ENCODE results near the gene BCLAF1. TPM values are rescaled to one million over a fixed set of nuclear protein-coding genes. Genes with fewer than 3 reads are reported as not detected.

The BCLAF1 gene
- polyA plus RNA-seq, 1 donor from 2014 or later = 151 TPM

DNA sequence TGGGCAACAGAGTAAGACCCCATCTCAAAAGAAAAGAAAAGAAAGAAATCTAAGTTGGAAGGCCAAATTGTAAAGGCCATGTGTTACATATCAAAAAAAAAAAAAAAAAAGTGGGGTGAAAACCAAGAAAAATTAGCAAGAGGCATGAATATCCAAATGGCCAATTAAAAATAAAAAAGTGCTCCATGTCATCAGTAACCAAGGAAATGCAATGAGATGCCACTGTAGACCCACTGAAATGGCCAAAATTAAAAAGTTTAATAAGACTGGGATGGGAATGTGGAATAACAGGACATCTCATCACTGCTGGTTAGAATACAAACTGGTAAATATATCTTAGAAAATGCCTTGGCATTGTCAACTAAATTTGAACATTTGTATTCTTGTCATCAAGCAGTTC, 30.1 kb upstream of the BCLAF1 start:
- TF ChIP-seq, protein P1, sequence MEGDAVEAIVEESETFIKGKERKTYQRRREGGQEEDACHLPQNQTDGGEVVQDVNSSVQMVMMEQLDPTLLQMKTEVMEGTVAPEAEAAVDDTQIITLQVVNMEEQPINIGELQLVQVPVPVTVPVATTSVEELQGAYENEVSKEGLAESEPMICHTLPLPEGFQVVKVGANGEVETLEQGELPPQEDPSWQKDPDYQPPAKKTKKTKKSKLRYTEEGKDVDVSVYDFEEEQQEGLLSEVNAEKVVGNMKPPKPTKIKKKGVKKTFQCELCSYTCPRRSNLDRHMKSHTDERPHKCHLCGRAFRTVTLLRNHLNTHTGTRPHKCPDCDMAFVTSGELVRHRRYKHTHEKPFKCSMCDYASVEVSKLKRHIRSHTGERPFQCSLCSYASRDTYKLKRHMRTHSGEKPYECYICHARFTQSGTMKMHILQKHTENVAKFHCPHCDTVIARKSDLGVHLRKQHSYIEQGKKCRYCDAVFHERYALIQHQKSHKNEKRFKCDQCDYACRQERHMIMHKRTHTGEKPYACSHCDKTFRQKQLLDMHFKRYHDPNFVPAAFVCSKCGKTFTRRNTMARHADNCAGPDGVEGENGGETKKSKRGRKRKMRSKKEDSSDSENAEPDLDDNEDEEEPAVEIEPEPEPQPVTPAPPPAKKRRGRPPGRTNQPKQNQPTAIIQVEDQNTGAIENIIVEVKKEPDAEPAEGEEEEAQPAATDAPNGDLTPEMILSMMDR (IDR thresholded peaks at IDR 0.05; ENCODE audit: poor library complexity, severe bottlenecking) = no peak
- TF ChIP-seq EP300 (conservative IDR thresholded peaks at IDR 0.05; ENCODE audit: poor library complexity, severe bottlenecking) (no peak), TAF1 (IDR thresholded peaks at IDR 0.05; ENCODE audit: low read depth) (no peak), MXI1 (conservative IDR thresholded peaks at IDR 0.05; ENCODE audit: poor library complexity, severe bottlenecking) (no peak), EZH2 (IDR thresholded peaks at IDR 0.05; ENCODE audit: borderline replicate concordance, insufficient read depth, low read length, poor library complexity, severe bottlenecking) (no peak), POLR2AphosphoS5 (IDR thresholded peaks at IDR 0.05) (no peak), SMC3 (conservative IDR thresholded peaks at IDR 0.05; ENCODE audit: poor library complexity) (no peak)
- TF ChIP-seq, protein P2, sequence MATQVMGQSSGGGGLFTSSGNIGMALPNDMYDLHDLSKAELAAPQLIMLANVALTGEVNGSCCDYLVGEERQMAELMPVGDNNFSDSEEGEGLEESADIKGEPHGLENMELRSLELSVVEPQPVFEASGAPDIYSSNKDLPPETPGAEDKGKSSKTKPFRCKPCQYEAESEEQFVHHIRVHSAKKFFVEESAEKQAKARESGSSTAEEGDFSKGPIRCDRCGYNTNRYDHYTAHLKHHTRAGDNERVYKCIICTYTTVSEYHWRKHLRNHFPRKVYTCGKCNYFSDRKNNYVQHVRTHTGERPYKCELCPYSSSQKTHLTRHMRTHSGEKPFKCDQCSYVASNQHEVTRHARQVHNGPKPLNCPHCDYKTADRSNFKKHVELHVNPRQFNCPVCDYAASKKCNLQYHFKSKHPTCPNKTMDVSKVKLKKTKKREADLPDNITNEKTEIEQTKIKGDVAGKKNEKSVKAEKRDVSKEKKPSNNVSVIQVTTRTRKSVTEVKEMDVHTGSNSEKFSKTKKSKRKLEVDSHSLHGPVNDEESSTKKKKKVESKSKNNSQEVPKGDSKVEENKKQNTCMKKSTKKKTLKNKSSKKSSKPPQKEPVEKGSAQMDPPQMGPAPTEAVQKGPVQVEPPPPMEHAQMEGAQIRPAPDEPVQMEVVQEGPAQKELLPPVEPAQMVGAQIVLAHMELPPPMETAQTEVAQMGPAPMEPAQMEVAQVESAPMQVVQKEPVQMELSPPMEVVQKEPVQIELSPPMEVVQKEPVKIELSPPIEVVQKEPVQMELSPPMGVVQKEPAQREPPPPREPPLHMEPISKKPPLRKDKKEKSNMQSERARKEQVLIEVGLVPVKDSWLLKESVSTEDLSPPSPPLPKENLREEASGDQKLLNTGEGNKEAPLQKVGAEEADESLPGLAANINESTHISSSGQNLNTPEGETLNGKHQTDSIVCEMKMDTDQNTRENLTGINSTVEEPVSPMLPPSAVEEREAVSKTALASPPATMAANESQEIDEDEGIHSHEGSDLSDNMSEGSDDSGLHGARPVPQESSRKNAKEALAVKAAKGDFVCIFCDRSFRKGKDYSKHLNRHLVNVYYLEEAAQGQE (IDR thresholded peaks at IDR 0.05; ENCODE audit: borderline replicate concordance) = no peak
- Histone ChIP-seq H3K9me2 (ENCODE audit: insufficient read depth, low read length) (no peaks in the 10 kb centered on the region), H3K9me3 (ENCODE audit: low read length) (no peaks in the 10 kb centered on the region), H2AFZ (ENCODE audit: low read depth, low read length) (no peak overlapping the region), H3K4me3 (ENCODE audit: low read length) (no peak overlapping the region), H3K79me2 (replicated peaks; ENCODE audit: insufficient read depth, low read length) (no peaks in the 10 kb centered on the region), H3K27me3 (ENCODE audit: insufficient read depth, low read depth, low read length) (no peaks in the 10 kb centered on the region), H4K20me1 (ENCODE audit: insufficient read depth) (no peaks in the 10 kb centered on the region), H3K4me2 (ENCODE audit: low read length) (no peak overlapping the region), H3K9ac (ENCODE audit: low read length) (no peak overlapping the region), H3F3A (ENCODE audit: insufficient read depth, low read length, poor library complexity, severe bottlenecking) (peaks cover 5% of the 10 kb centered on the region), H3K36me3 (ENCODE audit: insufficient read depth, low read length) (no peaks in the 10 kb centered on the region), H3K27ac (ENCODE audit: low read length) (no peak overlapping the region)

DNA sequence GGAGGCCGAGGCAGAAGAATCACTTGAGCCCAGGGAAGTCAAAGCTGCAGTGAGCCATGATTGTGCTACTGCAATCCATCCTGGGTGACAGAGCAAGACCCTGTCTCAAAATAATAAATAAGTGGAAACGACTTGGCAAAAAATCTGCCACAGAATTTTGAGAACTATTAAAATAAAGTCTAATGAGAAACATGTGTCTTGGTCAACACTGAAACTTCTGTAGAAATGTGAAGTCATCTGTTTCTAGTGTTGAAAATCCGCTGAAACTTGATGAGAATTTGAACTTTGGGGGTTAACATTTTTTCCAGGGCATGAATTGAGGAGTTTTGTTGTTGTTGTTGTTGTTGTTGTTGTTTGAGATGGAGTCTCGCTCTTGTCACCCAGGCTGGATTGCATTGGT, 29.0 kb upstream of the BCLAF1 start:
- no peaks in the 10 kb centered on the region for H3K27me3 ChIP-seq (ENCODE audit: insufficient read depth, low read depth, low read length)
- no peaks in the 10 kb centered on the region for H4K20me1 ChIP-seq (ENCODE audit: insufficient read depth)
- H2AFZ ChIP-seq (ENCODE audit: low read depth, low read length) = no peak overlapping the region
- TF ChIP-seq SMC3 (conservative IDR thresholded peaks at IDR 0.05; ENCODE audit: poor library complexity) (no peak), EZH2 (IDR thresholded peaks at IDR 0.05; ENCODE audit: borderline replicate concordance, insufficient read depth, low read length, poor library complexity, severe bottlenecking) (no peak), TAF1 (IDR thresholded peaks at IDR 0.05; ENCODE audit: low read depth) (no peak), MXI1 (conservative IDR thresholded peaks at IDR 0.05; ENCODE audit: poor library complexity, severe bottlenecking) (no peak), POLR2AphosphoS5 (IDR thresholded peaks at IDR 0.05) (no peak), RAD21 (conservative IDR thresholded peaks at IDR 0.05) (no peak), EP300 (conservative IDR thresholded peaks at IDR 0.05; ENCODE audit: poor library complexity, severe bottlenecking) (no peak)
- TF ChIP-seq, protein P2 (IDR thresholded peaks at IDR 0.05; ENCODE audit: borderline replicate concordance) = no peak
- TF ChIP-seq, protein P1 (IDR thresholded peaks at IDR 0.05; ENCODE audit: poor library complexity, severe bottlenecking) = no peak
- H3K4me3 ChIP-seq (ENCODE audit: low read length) = no peak overlapping the region
- H3K9me3 ChIP-seq (ENCODE audit: low read length) = no peaks in the 10 kb centered on the region
- no peak overlapping the region for H3K9ac ChIP-seq (ENCODE audit: low read length)
- H3K79me2 ChIP-seq (replicated peaks; ENCODE audit: insufficient read depth, low read length) = no peaks in the 10 kb centered on the region
- H3K4me2 ChIP-seq (ENCODE audit: low read length) = no peak overlapping the region
- H3F3A ChIP-seq (ENCODE audit: insufficient read depth, low read length, poor library complexity, severe bottlenecking) = no peaks in the 10 kb centered on the region
- no peaks in the 10 kb centered on the region for H3K9me2 ChIP-seq (ENCODE audit: insufficient read depth, low read length)
- H3K36me3 ChIP-seq (ENCODE audit: insufficient read depth, low read length) = no peaks in the 10 kb centered on the region
- no peak overlapping the region for H3K27ac ChIP-seq (ENCODE audit: low read length)

Data from neural cell (in vitro differentiated cells).